GM18505 (cell line): ENCODE measurements around the gene AP4E1.
"Not testable (repeated sequence)": the region's sequence is repeated elsewhere in the genome, so short reads cannot be mapped to it uniquely, and the experiment has no call there.

Experiments used
- ATAC-seq: cut with Tn5 transposase; IDR thresholded peaks from one replicate; pipeline ENCODE4 v1.9.1; 2021; ENCODE audit not compliant: unreplicated experiment
- POLR2A ChIP-seq: IDR thresholded peaks from 4 replicates; pipeline ENCODE4 v1.6.1; 2011; ENCODE audit warnings: borderline replicate concordance; ENCODE audit not compliant: insufficient read depth, insufficient read length; ENCODE audit errors: extremely low read depth

The AP4E1 gene

DNA sequence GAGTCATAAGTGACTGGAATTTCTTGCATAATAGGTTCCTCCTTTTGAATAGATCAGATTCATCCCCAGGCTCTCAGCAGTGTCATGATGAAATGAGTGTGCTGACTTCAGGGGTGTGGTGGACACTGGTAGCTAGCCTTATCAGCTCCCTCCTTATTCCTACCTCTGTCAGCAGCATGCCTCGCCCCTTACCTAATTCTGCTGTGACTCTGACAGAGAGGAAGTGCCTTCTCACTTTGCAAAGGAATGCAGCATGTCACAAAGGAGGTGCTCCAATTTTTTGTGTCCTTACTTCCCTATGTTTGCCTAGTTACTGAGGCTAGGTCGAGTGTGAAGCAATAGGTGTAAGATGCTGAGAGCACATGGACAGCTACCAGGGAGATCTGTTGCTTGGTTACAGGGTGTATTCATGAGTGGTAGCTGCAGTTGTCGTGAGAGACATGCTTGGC lies 95.6 kb downstream of the AP4E1 start:
- TF ChIP-seq POLR2A: no peak
- ATAC-seq: no peak

DNA sequence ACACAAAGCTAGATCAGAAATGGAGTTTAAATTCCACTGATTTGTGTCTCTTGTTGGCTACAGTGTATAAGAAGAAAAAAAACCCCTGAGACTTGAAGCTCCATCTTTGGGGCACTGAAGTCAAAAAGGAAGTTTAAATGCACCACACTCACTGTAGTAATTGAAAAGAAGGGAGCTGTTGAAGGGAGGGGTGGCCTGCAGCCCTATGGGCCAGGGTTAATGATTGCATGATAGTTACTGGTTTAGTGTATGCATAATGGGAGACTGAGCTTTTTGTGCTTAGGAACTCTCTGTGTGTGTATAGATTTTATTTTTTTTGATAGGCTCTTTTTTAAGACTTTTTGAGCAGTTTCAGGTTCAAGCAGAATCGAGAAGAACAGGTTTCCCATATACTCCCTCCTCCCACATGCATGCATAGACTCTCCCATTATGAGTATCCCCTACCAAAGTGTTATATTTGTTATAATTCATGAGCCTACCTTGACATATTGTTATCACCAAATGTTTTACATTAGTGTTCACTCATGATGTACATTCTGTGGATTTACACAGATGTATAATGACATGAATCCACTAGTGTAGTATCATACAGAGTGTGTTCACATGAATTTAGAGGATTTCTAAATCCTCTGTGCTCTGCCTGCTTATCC lies 98.0 kb downstream of the AP4E1 start:
- no peak for ATAC-seq
- TF ChIP-seq POLR2A: no peak

DNA sequence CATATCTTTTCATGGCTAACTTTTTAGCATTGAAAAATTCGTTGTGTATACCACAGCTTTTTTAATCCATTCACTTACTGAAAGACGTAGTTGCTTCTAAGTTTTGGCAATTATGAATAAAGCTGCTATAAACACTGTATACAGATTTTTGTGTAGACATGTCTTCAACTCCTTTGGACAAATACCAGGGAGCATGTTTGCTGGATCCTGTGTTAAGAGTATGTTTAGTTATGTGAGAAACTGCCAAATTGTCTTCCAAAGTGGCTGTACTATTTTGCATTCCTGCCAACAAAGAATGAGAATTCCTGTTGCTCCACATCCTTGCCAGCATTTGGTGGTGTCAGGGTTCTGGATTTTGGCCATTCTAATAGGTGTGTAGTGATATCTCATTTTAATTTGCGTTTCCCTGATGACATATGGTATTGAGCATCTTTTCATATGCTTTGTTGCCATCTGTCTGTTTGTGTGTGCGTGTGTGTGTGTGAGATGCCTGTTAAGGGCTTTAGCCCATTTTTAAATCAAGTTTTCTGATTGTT lies 98.7 kb downstream of the AP4E1 start:
- ATAC-seq: no peak
- TF ChIP-seq POLR2A: no peak

DNA sequence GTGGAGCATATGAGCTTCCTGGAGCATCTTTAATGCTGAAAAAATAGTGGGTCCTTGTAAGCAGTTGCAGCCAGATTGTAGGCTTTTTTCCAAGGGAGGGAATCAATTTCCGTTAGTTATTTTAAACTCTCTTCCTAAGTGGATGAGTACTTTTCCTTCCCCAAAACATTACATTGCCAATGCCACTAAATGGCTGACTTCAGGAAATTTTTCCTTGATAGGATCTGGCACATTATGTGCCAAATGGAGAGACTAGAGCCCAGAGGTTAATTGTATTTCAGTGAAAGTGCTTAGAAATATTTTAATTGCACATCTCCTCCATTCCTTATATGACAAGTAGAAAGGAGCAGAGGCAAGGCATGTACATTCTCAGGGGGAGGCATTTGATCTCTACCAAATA lies 102.7 kb downstream of the AP4E1 start:
- ATAC-seq: no peak
- TF ChIP-seq POLR2A: no peak

DNA sequence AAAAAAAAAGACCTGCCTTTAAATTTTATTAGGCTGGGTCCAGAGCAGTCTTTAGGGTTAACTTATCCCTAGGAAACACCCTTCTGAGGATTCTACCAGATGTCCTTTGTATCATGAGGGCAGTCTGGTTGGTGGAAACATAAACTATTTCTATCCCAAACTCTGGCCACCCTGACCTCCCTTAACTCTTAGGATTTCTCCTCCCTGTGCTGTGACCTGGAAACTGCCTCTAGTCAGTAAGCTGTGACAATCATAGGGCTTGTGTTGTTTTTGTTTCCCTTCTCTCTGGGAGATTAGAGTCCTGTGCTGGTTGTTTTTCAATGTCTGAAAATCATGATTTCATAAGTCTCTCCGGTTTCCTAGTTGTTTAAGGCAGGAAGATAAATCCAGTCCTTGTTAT lies 108.1 kb downstream of the AP4E1 start:
- ATAC-seq: no peak
- TF ChIP-seq POLR2A: no peak

DNA sequence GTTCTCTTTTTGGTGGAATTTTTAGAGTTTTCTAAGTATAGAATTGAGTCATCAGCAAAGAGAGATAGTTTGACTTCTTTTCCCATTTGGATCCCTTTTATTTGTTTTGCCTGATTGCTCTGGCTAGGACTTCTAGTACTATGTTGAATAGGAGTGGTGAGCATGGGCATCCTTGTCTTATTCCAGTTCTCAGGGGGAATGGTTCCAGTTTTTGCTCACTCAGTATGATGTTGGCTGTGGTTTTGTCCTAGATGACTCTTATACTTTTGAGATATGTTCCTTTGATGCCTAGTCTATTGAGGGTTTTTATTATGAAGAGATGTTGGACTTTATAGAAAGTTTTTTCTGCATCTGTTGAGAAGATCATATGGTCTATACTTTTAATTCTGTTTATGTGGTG lies 113.7 kb downstream of the AP4E1 start:
- TF ChIP-seq POLR2A: no peak
- no peak for ATAC-seq

DNA sequence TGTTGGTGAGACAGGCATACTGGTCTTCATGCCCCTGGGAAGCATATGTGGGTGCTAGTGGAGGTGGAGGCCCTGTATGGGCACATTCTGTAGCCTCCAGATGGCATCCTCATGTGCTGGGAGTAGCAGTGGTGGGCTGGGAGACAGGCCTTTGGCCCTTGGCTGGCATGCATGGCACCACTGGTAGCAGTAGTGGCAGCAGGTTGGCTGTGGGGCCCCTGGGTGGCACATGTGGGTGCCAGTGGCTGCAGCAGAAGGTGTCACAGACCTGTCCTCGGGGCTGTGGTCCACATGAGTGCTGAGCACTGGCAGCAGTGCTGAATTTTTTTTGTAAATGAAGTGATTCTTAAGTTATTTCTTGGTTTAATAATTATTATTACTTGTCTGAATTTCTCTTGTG lies 115.0 kb downstream of the AP4E1 start:
- no peak for TF ChIP-seq POLR2A

DNA sequence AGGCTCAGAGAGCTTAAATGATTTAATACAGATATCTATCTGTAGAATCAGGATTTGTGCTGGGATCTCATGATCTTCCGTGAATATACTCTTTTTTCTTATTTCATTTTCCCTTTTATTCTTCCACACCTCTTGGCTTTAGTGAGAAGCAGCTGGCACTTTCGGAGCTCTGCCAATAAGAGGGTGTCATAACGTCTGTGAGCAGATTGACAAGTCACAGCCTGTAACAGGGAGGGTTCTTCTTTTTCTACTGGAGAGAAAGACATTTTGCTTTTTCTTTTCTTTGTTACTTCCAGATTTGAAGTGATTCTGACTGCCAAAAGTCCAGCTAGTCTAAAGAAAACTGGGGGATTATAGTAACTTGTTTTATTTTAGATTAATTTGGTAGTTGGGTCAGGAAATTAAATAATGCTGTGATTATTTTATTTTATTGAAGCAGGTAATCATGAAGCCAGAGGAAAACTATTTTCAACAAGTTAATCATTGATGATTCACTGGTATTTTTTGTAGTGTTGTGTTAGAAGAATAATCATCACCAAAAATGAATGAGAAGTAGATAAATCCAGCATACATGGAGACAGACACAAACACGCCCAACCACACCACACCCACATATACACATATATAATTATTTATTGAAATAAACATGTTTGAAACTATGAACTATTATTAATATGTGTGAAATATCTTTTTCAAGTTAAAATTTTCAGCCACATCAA lies 116.4 kb downstream of the AP4E1 start:
- no peak for TF ChIP-seq POLR2A
- no peak for ATAC-seq

More for the DNA sequence above, 115.0 kb downstream of the AP4E1 start:
- no peak for ATAC-seq

DNA sequence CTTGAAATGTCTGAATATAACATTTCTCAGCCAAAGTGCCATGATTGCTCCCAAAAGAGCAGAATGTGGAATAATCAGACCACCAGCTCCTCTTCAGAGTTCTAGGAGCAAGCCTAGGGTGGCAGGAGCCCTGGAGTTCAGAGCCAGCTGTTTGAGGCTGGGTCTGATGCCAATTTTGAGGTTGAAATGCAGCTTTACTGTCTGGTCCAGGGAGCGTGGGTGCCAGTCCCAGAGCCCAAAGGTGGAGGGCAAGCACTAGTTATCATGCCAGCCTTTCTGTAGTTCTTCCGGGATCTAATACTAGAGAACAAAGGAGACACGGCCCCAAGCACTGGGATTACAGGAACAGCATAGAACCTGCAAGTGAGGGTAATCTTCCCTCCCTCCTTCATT lies 117.0 kb downstream of the AP4E1 start:
- no peak for ATAC-seq
- no peak for TF ChIP-seq POLR2A

DNA sequence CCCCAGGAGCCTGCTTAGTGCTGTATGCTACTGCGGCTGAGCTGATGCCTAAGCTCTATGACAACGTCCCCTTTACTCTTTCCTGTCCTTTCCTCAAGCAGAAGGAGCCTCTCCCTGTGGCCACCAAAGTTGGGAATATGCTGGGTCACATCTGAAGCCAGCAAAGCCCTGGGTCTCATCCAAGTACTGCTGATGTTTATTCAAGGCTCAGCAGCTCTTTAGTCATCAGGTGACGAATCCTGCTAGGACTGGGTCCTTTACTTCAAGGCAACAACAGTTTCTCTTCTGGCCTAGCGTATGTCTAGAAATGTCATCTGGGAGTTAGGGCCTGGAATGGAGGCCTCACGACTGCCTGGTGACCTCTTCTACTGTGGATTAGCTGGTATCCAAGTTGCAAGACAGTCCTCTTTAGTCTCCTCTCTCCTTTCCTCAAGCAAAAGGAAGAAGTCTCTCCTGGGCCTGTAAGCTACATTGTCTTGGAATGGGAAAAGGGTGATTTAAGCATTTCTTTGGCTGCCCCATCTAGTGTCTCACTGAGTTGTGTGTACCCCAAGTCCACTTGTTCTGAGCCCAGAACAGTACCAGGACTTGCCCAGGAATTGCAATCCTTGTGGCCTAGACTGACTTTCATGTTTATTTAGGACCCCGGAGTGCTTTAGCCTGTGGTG lies 122.3 kb downstream of the AP4E1 start:
- TF ChIP-seq POLR2A: no peak
- ATAC-seq: no peak

DNA sequence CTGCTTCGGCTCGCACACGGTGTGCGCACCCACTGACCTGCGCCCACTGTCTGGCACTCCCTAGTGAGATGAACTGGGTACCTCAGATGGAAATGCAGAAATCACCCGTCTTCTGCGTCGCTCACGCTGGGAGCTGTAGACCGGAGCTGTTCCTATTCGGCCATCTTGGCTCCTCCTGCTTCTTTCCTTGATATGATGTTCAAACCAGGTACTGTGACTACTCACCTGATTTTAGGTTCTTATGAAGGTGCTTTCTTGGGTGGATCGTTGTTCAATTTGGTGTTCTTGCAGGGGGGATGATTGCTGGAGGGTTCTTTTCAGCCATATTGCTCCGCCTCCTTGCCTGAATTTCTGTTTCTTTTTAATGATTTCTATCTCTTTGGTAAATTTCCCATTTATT lies 129.0 kb downstream of the AP4E1 start:
- ATAC-seq: not testable (repeated sequence)

DNA sequence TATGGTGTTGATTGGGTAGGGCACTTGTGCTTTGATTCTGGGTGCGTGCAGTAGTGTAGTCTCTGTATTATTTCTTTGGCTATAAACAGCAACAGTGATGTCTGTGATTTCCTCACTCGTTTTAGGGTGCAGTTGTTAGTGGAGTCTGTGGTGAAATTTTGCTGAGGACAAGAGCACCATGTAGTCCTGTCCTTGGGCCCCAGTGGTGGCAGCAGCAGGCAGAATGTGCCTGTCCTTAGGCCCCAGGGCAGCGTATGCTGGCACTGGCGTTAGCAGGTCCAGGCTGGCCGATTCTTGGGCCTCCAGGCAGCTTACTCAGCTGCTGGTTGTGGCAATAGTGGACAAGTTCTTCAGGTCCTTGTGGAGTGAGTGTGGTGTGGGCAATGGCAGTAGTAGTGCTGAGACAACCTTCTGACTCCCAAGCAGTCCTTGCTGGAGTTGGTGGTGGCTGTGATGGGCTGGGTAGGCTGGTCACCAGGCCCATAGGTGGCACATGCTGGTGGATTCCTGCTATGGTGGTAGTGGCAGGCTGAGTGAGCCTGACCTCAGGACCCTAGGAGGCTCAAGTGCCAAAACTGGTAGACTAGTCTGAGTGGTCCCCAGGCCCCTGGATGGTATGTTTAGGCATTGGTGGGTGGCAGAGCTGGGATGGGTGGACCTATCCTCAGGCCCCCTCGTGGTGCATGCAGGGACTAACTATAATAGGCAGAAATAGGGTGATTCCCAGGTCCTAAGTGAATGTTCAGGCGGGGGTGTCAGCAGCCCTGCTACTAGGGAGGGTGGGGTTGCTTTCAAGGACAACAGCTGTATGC lies 129.9 kb downstream of the AP4E1 start:
- no peak for TF ChIP-seq POLR2A
- no peak for ATAC-seq

DNA sequence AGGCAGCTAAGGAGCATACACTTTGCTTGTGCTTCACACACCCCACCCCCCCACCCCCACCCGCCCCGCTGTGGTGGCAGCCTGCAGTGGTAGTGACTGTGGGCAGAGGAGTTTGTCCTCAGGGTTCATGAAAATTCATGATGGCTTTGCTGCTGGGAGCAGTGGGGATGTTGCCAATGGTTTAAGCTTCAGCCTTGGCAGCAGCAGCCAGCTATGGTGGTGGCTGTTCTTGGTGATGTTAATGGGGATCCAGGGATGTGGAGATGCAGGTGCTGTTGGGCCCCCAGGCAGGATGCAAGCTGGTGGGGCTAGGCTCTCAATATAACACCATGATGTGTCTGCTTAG lies 130.5 kb downstream of the AP4E1 start:
- no peak for ATAC-seq
- no peak for TF ChIP-seq POLR2A
